ENCODE results near the gene PGLYRP1.

The PGLYRP1 gene

GRCh38 chr19:45981350-45981749, 41.5 kb downstream of the PGLYRP1 start:
- DNase-seq (ENCODE audit: low read depth, low spot score), result no peak
- H3K4me3 ChIP-seq (ENCODE audit: low read depth, low read length), result no peak overlapping the region
- no peak for TF ChIP-seq CTCF (IDR thresholded peaks at IDR 0.05; ENCODE audit: low read depth, low read length)
- in situ Hi-C loops (cut with HindIII; ENCODE audit: low sequenced_read_pairs), result no loop called here

GRCh38 chr19:45978156-45978555, 44.7 kb downstream of the PGLYRP1 start:
- TF ChIP-seq CTCF (IDR thresholded peaks at IDR 0.05; ENCODE audit: low read depth, low read length), result no peak
- no peak overlapping the region for H3K4me3 ChIP-seq (ENCODE audit: low read depth, low read length)
- DNase-seq (ENCODE audit: low read depth, low spot score), result no peak
- in situ Hi-C loops (cut with HindIII; ENCODE audit: low sequenced_read_pairs), result no loop called here

DNA sequence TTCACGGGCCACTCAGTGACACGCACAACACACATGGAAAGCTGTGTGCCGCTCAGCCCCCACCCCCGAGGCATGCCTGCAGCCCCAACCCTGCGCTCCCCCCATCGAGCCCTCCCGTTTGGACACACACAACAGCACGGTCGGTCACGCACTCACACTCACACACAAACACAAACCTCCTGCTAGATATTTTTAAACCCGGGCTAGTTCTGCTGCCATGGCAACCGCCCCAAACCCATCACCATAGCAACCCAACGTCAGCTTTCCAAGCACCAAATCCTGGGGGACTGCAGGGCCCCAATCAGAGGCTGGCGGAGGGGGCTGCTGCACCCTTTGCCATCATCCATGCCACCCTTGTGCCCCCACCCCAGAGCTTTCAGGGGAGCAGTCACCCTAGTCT, 46.7 kb downstream of the PGLYRP1 start:
- in situ Hi-C loops (cut with HindIII; ENCODE audit: low sequenced_read_pairs), result no loop called here
- TF ChIP-seq CTCF (IDR thresholded peaks at IDR 0.05; ENCODE audit: low read depth, low read length), result no peak
- no peak overlapping the region for H3K4me3 ChIP-seq (ENCODE audit: low read depth, low read length)
- DNase-seq (ENCODE audit: low read depth, low spot score), result no peak

DNA sequence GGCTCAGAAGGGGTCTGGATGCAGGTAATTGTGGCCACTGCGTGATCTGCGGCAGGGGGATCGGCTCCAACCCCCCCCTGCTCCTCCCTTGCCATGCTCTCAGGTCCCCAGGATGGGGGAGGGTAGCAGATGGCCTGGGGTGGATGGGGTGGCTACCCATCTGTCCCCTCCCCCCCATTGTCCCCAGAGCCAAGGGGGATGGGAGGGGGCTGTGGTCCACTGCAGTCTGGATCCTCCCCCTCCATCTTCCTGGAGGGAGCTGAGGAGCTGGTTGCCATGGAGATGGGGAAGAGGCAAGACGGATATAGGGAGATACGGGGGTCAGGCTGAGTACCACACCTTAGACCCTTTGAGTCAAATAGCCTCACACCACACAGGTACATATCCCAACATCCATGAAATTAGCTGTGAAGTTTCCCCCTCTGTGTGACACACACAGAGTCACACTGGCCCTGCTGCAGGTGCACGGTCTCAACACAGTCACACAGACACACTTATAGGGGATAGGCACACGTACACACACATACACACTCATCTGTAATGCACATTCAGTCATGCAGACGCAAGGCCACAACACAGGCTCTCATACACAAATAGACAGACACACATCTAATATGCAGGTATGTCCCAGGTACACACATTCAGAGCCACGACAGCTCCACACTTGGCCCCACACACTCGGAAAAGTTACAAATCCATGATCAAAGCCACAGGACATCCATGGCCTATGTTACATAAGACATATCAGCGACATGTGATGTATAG, 47.4 kb downstream of the PGLYRP1 start:
- in situ Hi-C loops (cut with HindIII; ENCODE audit: low sequenced_read_pairs), result no loop called here
- H3K4me3 ChIP-seq (ENCODE audit: low read depth, low read length), result no peak overlapping the region
- TF ChIP-seq CTCF (IDR thresholded peaks at IDR 0.05; ENCODE audit: low read depth, low read length), result no peak
- no peak for DNase-seq (ENCODE audit: low read depth, low spot score)

- no peak for TF ChIP-seq CTCF (IDR thresholded peaks at IDR 0.05; ENCODE audit: low read depth, low read length)
- DNase-seq (ENCODE audit: low read depth, low spot score), result peak; percentile 60
- in situ Hi-C loops (cut with HindIII; ENCODE audit: low sequenced_read_pairs), result no loop called here
- peak within 1 kb of the TSS; percentile 37 for H3K4me3 ChIP-seq (ENCODE audit: low read depth, low read length)
These were observed 49.1 kb downstream of the PGLYRP1 start, which contains the start of gene NOVA2 for GRCh38 chr19:45973553-45974338. NOVA2 (minus strand) TSS chr19:45973865; CDS start chr19:45973351, 514 bp downstream.

GRCh38 chr19:45972947-45973540, 49.8 kb downstream of the PGLYRP1 start:
- H3K4me3 ChIP-seq (ENCODE audit: low read depth, low read length), result peak overlapping the region; percentile 24
- TF ChIP-seq CTCF (IDR thresholded peaks at IDR 0.05; ENCODE audit: low read depth, low read length), result no peak
- DNase-seq (ENCODE audit: low read depth, low spot score), result no peak
- in situ Hi-C loops (cut with HindIII; ENCODE audit: low sequenced_read_pairs), result no loop called here

Measured in astrocyte of the spinal cord (primary cell).